H1 (cell line): Measurements from ENCODE around the gene TRNP1. TPM values are rescaled to one million over a fixed set of nuclear protein-coding genes. Genes with fewer than 3 reads are reported as not detected.

Experiments used
- CTCF ChIA-PET: fragments of 300-600 bp; sonication (Branson Sonifier 250); formaldehyde crosslinking; loops from one replicate; lab custom pipeline; 2021; ENCODE audit not compliant: partially characterized antibody; lab: Charles Lee
- POLR2A ChIA-PET: fragments of 300-600 bp; sonication (Branson Sonifier 250); formaldehyde crosslinking; loops from one replicate; lab custom pipeline; 2021; ENCODE audit warnings: inconsistent platforms; ENCODE audit not compliant: partially characterized antibody; lab: Charles Lee
- DNase-seq, 2 experiments: peaks; one replicate each; pipeline versions ENCODE4 v3.0.0 to v3.0.0-alpha.2; 2010 to 2022; ENCODE audit warnings: low spot score in 2 of 2, low read depth in 1 of 2, mixed read lengths in 1 of 2
- FAIRE-seq: peaks from 2 replicates; lab custom pipeline; 2011; peaks lifted over from hg19 to GRCh38; lab: Jason Lieb, UNC
- H2AFZ ChIP-seq: 2 replicates; pipeline ENCODE4 v1.8.1; 2012; ENCODE audit warnings: low read length, inconsistent platforms
- H2AK5ac ChIP-seq: 2 replicates; pipeline ENCODE4 v1.6.1; 2013; ENCODE audit warnings: low read depth, low read length
- H2BK120ac ChIP-seq: replicated peaks from 2 replicates; pipeline ENCODE3; 2013; ENCODE audit warnings: low read depth, low read length, inconsistent platforms
- H2BK12ac ChIP-seq: 2 replicates; pipeline ENCODE4 v1.6.1; 2013; ENCODE audit warnings: low read depth, low read length
- H2BK15ac ChIP-seq: 2 replicates; pipeline ENCODE4 v1.6.1; 2013; ENCODE audit warnings: low read length
- H2BK20ac ChIP-seq: 2 replicates; pipeline ENCODE4 v1.6.1; 2013; ENCODE audit warnings: low read length
- H2BK5ac ChIP-seq: 2 replicates; pipeline ENCODE4 v1.6.1; 2013; ENCODE audit warnings: low read depth, low read length
- H3K14ac ChIP-seq: 2 replicates; pipeline ENCODE4 v1.6.1; 2013; ENCODE audit warnings: inconsistent platforms; ENCODE audit not compliant: insufficient read length
- H3K18ac ChIP-seq: 2 replicates; pipeline ENCODE4 v1.6.1; 2013; ENCODE audit warnings: low read length; ENCODE audit errors: extremely low read depth
- H3K23ac ChIP-seq: 2 replicates; pipeline ENCODE4 v1.6.1; 2013; ENCODE audit warnings: inconsistent platforms; ENCODE audit not compliant: insufficient read length
- H3K23me2 ChIP-seq: 2 replicates; pipeline ENCODE4 v1.6.1; 2013; ENCODE audit warnings: low read depth, low read length
- H3K27ac ChIP-seq: 2 replicates; pipeline ENCODE4 v1.6.1; 2011; ENCODE audit warnings: low read depth, low read length, inconsistent platforms
- H3K27me3 ChIP-seq, 4 experiments: replicated peaks in 1 of 4; 1 replicate in 1 of 4; 2 replicates in 3 of 4; pipeline versions ENCODE4 v1.6.1 to v1.8.1; 2011 to 2013; ENCODE audit warnings: low read length in 3 of 4, mild to moderate bottlenecking in 3 of 4, inconsistent platforms in 2 of 4, mixed read lengths in 2 of 4, moderate library complexity in 1 of 4; ENCODE audit not compliant: control insufficient read depth in 3 of 4, insufficient read depth in 3 of 4; ENCODE audit errors: extremely low read depth in 1 of 4
- H3K36me3 ChIP-seq, 4 experiments: 2 replicates each; pipeline versions ENCODE4 v1.6.1 to v1.8.1; 2011 to 2013; ENCODE audit warnings: mild to moderate bottlenecking in 4 of 4, low read length in 3 of 4, moderate library complexity in 2 of 4, control low read depth in 1 of 4, inconsistent platforms in 1 of 4; ENCODE audit not compliant: insufficient read depth in 4 of 4, control insufficient read depth in 2 of 4
- H3K4ac ChIP-seq: replicated peaks from 2 replicates; pipeline ENCODE3; 2013; ENCODE audit warnings: low read length, low read depth, mixed read lengths, inconsistent platforms; ENCODE audit not compliant: insufficient read length
- H3K4me1 ChIP-seq, 4 experiments: replicated peaks in 1 of 4; 1 replicate in 1 of 4; 2 replicates in 3 of 4; pipeline versions ENCODE4 v1.6.1 to v1.8.1; 2011 to 2013; ENCODE audit warnings: low read length in 3 of 4, inconsistent platforms in 2 of 4, mixed read lengths in 1 of 4; ENCODE audit not compliant: insufficient read depth in 4 of 4, control insufficient read depth in 3 of 4
- H3K4me2 ChIP-seq, 2 experiments: 2 replicates each; pipeline versions ENCODE4 v1.6.1 to v1.8.1; 2011 to 2013; ENCODE audit warnings: low read depth in 2 of 2, low read length in 2 of 2, control low read depth in 1 of 2, inconsistent platforms in 1 of 2, mild to moderate bottlenecking in 1 of 2; ENCODE audit not compliant: insufficient read depth in 1 of 2
- H3K4me3 ChIP-seq, 4 experiments: fragments of 200-600, 300-600 bp in 1 of 4; sonication (generic), shearing (Covaris generic), sonication (Bioruptor Twin) in 1 of 4; 2 replicates each; pipeline versions ENCODE4 v1.5.1 to v1.8.1; 2011 to 2016; ENCODE audit warnings: low read length in 4 of 4, low read depth in 3 of 4, control low read depth in 2 of 4, inconsistent platforms in 2 of 4, mild to moderate bottlenecking in 2 of 4, mixed read lengths in 1 of 4, moderate library complexity in 1 of 4; ENCODE audit not compliant: insufficient read depth in 2 of 4; ENCODE audit errors: extremely low read depth in 1 of 4
- H3K56ac ChIP-seq: replicated peaks from 2 replicates; pipeline ENCODE3; 2013; ENCODE audit warnings: low read depth, mild to moderate bottlenecking, mixed read lengths, low read length, inconsistent platforms; ENCODE audit not compliant: insufficient read length
- H3K79me1 ChIP-seq: 2 replicates; pipeline ENCODE4 v1.6.1; 2013; ENCODE audit warnings: low read depth, low read length, control low read depth
- H3K79me2 ChIP-seq, 2 experiments: 2 replicates each; pipeline versions ENCODE4 v1.6.1 to v1.8.1; 2012 to 2013; ENCODE audit warnings: low read length in 2 of 2, mild to moderate bottlenecking in 2 of 2, inconsistent platforms in 1 of 2; ENCODE audit not compliant: insufficient read depth in 2 of 2, control insufficient read depth in 1 of 2
- H3K9ac ChIP-seq, 4 experiments: replicated peaks in 1 of 4; 1 replicate in 1 of 4; 2 replicates in 3 of 4; pipeline versions ENCODE4 v1.6.1 to v1.8.1; 2011 to 2013; ENCODE audit warnings: low read depth in 3 of 4, low read length in 3 of 4, control low read depth in 2 of 4, mild to moderate bottlenecking in 2 of 4, moderate library complexity in 2 of 4, inconsistent platforms in 1 of 4; ENCODE audit errors: extremely low read depth in 1 of 4
- H3K9me3 ChIP-seq, 2 experiments: 2 replicates each; pipeline versions ENCODE4 v1.6.1 to v1.8.1; 2012 to 2013; ENCODE audit warnings: mild to moderate bottlenecking in 2 of 2, moderate library complexity in 2 of 2, control low read depth in 1 of 2, inconsistent platforms in 1 of 2, low read depth in 1 of 2, low read length in 1 of 2, mixed read lengths in 1 of 2; ENCODE audit not compliant: insufficient read depth in 2 of 2
- H4K20me1 ChIP-seq, 2 experiments: replicated peaks in 1 of 2; 2 replicates each; pipeline versions ENCODE3 to v1.8.1; 2011 to 2013; ENCODE audit warnings: inconsistent platforms in 2 of 2, low read length in 2 of 2, mild to moderate bottlenecking in 1 of 2; ENCODE audit not compliant: insufficient read depth in 2 of 2, control insufficient read depth in 1 of 2
- H4K5ac ChIP-seq: 2 replicates; pipeline ENCODE4 v1.6.1; 2013; ENCODE audit warnings: low read length, low read depth, mixed read lengths, inconsistent platforms; ENCODE audit not compliant: insufficient read length
- H4K8ac ChIP-seq: 2 replicates; pipeline ENCODE4 v1.8.0; 2013; ENCODE audit warnings: mild to moderate bottlenecking, moderate library complexity, low read length, inconsistent platforms; ENCODE audit not compliant: insufficient read depth; ENCODE audit errors: extremely low read depth
- H4K91ac ChIP-seq: replicated peaks from 2 replicates; pipeline ENCODE3; 2013; ENCODE audit warnings: low read length, mixed read lengths, inconsistent platforms; ENCODE audit not compliant: insufficient read length
- GTF2F1 ChIP-seq: IDR thresholded peaks from 2 replicates; pipeline ENCODE4 v1.6.1; 2012; ENCODE audit warnings: low read depth, low read length, improper control_type of control experiment, borderline replicate concordance
- POLR2AphosphoS5 ChIP-seq: IDR thresholded peaks from 2 replicates; pipeline ENCODE4 v1.6.1; 2011; ENCODE audit warnings: low read depth, low read length
- WGBS, 2 experiments: shearing (Covaris generic) in 1 of 2; methylation state at CpG; one replicate each; pipeline versions ENCODE4 v1.1.6 to v1.1.7; 2013 to 2015; ENCODE audit warnings: low lambda C conversion rate in 2 of 2, mixed read lengths in 2 of 2, inconsistent platforms in 1 of 2, low coverage in 1 of 2, missing lambda C conversion rate in 1 of 2; ENCODE audit not compliant: insufficient replicate concordance in 2 of 2, insufficient coverage in 1 of 2, insufficient read length in 1 of 2; ENCODE audit errors: extremely low coverage in 1 of 2, missing lambda C conversion rate in 1 of 2; 5-methylcytosine and 5-hydroxymethylcytosine counted together
- polyA plus RNA-seq, 7 experiments: library from polyadenylated mRNA; depleted of rRNA in 3 of 7; stranded (reverse) in 5 of 7; unstranded in 2 of 7; fragments of >200 nt in 5 of 7; fragments of 200-250 nt in 2 of 7; gene quantifications; 1 replicate in 5 of 7; 2 replicates in 1 of 7; 4 replicates in 1 of 7; pipeline versions ENCODE4 v1.2.1 to v1.2.3, GENCODE V29; 2011 to 2013; ENCODE audit warnings: missing spikeins in 2 of 7, mixed read lengths in 2 of 7
- total RNA-seq: library from RNA; stranded (reverse); fragmentation: NEBNext Ultra II Directional; extraction: Animal tissue kit (Norgen Biotek cat#: 25700); gene quantifications from 2 replicates; pipeline ENCODE4 v1.2.1, GENCODE V29; 2021

Gene TRNP1
- total and polyA plus RNA-seq, 2 of the 8 experiments (the other 6 are each of a cell fraction or from before 2014, with no cell fraction given): 51.7 to 102 TPM

DNA sequence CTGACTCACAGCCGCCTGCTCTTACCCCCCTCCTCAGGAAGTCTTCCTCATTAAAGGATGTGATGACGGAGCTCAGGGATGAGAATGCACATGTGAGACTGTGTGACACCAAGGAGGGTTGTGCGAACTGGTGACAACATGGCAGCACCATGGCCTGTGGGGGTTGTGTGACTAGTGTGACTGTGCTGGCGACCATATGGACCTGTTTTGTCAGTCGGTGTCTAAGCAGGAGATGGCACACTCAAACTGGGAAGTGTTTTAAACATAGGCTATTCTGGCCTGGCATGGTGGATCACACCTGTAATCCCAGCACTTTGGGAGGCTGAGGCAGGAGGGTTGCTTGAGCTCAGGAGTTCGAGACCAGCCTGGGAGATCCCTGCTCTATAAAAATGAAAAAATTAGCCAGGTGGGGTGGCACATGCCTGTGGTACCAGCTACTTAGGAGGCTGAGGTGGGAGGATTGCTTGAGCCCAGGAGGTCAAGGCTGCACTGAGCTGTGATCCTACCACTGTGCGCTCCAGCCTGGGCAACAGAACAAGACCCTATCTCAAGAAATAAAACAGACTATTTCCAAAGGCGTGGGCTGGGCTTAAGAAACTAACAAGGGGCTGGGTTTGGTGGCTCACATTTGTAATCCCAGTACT lies 7.4 kb downstream of the TRNP1 start:
- TF ChIP-seq POLR2AphosphoS5 (peak; percentile 86), GTF2F1 (no peak)
- Histone ChIP-seq H4K5ac (peak overlapping the region; percentile 1), H3K27ac (peak overlapping the region; percentile 51), H3K36me3 (peaks cover 11 to 47% (median 15%) of the 10 kb centered on the region in 4 experiments; a peak in 7 of 8 replicates), H3K79me2 (peaks cover 0 to 54% of the 10 kb centered on the region in 2 experiments; a peak in 2 of 4 replicates), H4K20me1 (peaks cover 3 to 8% of the 10 kb centered on the region in 2 experiments), H3K23me2 (no peaks in the 10 kb centered on the region), H2AFZ (no peak overlapping the region), H3K14ac (no peak overlapping the region), H4K91ac (peak overlapping the region; percentile 77), H3K27me3 (no peaks in the 10 kb centered on the region), H3K18ac (peak overlapping the region; percentile 71), H2BK12ac (peak overlapping the region; percentile 94), H3K4ac (peak overlapping the region; percentile 10), H2BK5ac (peak overlapping the region; percentile 98), H3K9me3 (no peaks in the 10 kb centered on the region), H3K23ac (no peak overlapping the region), H2AK5ac (peak overlapping the region; percentile 96), H3K9ac (no peak overlapping the region), H4K8ac (no peak overlapping the region), H3K79me1 (peaks cover 14% of the 10 kb centered on the region), H3K4me3 (no peak overlapping the region), H2BK120ac (no peak overlapping the region), H3K4me1 (peaks cover 26 to 70% (median 49%) of the 10 kb centered on the region in 4 experiments), H3K56ac (no peak overlapping the region), H2BK15ac (peak overlapping the region; percentile 82), H3K4me2 (no peak overlapping the region; a peak in 1 of 4 replicates), H2BK20ac (peak overlapping the region; percentile 38)
- FAIRE-seq (no peak), DNase-seq (no peak)
- POLR2A ChIA-PET: interaction anchor here (0.6 to 58.9 kb wide), 10 partner anchors 0 to 500 kb away, joined by 3 to 1829 read pairs (median 4); partner anchors contain the start of genes TENT5B and TRNP1
- CTCF ChIA-PET: interaction anchor here (0.7 to 12.2 kb wide), 8 partner anchors 9 to 331 kb away, joined by 3 to 143 read pairs (median 68); partner anchors contain the start of gene TENT5B
- 86% methylated on average over 8 of the region's 8 CpGs; no CpG with 5 or more reads in 1 of the 2 experiments for whole genome bisulfite sequencing, 2 experiments
